Stimulated activated CD8-positive, alpha-beta memory T cell treated with anti-CD3 and anti-CD28 coated beads, Interleukin-4, amount 100 ng/mL, for 1 hour (primary cell): ENCODE results near the gene CTBP2.
"Not testable (repeated sequence)": the region's sequence is repeated elsewhere in the genome, so short reads cannot be mapped to it uniquely, and the experiment has no call there.

Source experiments
- DNase-seq, 2 donors: peaks; one replicate each; pipeline ENCODE4 v3.0.0-alpha.2; 2020; ENCODE audit warnings: low read depth in 2 of 2, low spot score in 1 of 2

CTBP2 gene

GRCh38 chr10:125089469-125089868 is 70.9 kb downstream of the CTBP2 start:
- no peak for DNase-seq

GRCh38 chr10:125087897-125088215 is 72.5 kb downstream of the CTBP2 start:
- no peak for DNase-seq

GRCh38 chr10:125087191-125087896 is 73.0 kb downstream of the CTBP2 start:
- no peak for DNase-seq

GRCh38 chr10:125086691-125087090 is 73.7 kb downstream of the CTBP2 start:
- no peak for DNase-seq

GRCh38 chr10:125085258-125086054 is 74.9 kb downstream of the CTBP2 start:
- DNase-seq: no peak

- DNase-seq: no peak
Measured at GRCh38 chr10:125084614-125085257, 75.6 kb downstream of the CTBP2 start.

GRCh38 chr10:125084191-125084613 is 76.2 kb downstream of the CTBP2 start:
- no peak for DNase-seq

- DNase-seq: no peak
Measured at GRCh38 chr10:125083576-125083920, 76.8 kb downstream of the CTBP2 start.

GRCh38 chr10:125082881-125083575 is 77.3 kb downstream of the CTBP2 start:
- DNase-seq: no peak

GRCh38 chr10:125082471-125082870 is 77.9 kb downstream of the CTBP2 start:
- DNase-seq: not testable (repeated sequence)

- no peak for DNase-seq
Measured at GRCh38 chr10:125081931-125082330, 78.4 kb downstream of the CTBP2 start.

- no peak for DNase-seq
Measured at GRCh38 chr10:125080984-125081383, 79.4 kb downstream of the CTBP2 start.

- no peak for DNase-seq
Measured at GRCh38 chr10:125080296-125080695, 80.1 kb downstream of the CTBP2 start.

GRCh38 chr10:125079091-125079600 is 81.2 kb downstream of the CTBP2 start:
- no peak for DNase-seq

GRCh38 chr10:125076891-125077541 is 83.3 kb downstream of the CTBP2 start:
- no peak for DNase-seq

- no peak for DNase-seq
Measured at GRCh38 chr10:125076121-125076825, 84.1 kb downstream of the CTBP2 start.

- no peak for DNase-seq
Measured at GRCh38 chr10:125073996-125074395, 86.4 kb downstream of the CTBP2 start.

- DNase-seq: no peak
Measured at GRCh38 chr10:125072794-125073193, 87.6 kb downstream of the CTBP2 start.

GRCh38 chr10:125071008-125071407 is 89.4 kb downstream of the CTBP2 start:
- no peak for DNase-seq

GRCh38 chr10:125068406-125068805 is 92.0 kb downstream of the CTBP2 start:
- DNase-seq: no peak
